CD4-positive, alpha-beta T cell (primary cell): Measurements from ENCODE around the gene ADAMTS12. TPM values are rescaled to one million over a fixed set of nuclear protein-coding genes. Genes with fewer than 3 reads are reported as not detected.

ENCODE experiments used
- ATAC-seq: fragments of 200-7000 bp; cut with Tn5 transposase; one replicate; pipeline ENCODE4 v1.10.0; 2022; ENCODE audit warnings: mild to moderate bottlenecking; ENCODE audit not compliant: poor library complexity
- CTCF ChIA-PET: fragments of 350-600 bp; sonication (Branson Sonifier 250); formaldehyde crosslinking; loops from one replicate; lab custom pipeline; 2021; ENCODE audit warnings: antibody characterized with exemption, inconsistent platforms; lab: Charles Lee
- POLR2A ChIA-PET: fragments of 350-600 bp; sonication (Branson Sonifier 250); formaldehyde crosslinking; loops from one replicate; lab custom pipeline; 2021; ENCODE audit warnings: antibody characterized with exemption, inconsistent platforms; lab: Charles Lee
- DNase-seq, 14 experiments: peaks; one replicate each; pipeline ENCODE4 v3.0.0-alpha.2; 2013 to 2020; ENCODE audit warnings: mixed read lengths in 2 of 14
- H3K27ac ChIP-seq, 2 donors: one replicate each; pipeline versions ENCODE4 v1.5.1 to v1.7.0; 2013; ENCODE audit warnings: low read length in 2 of 2, low read depth in 1 of 2, mild to moderate bottlenecking in 1 of 2
- H3K27me3 ChIP-seq, 2 experiments: 1 replicate in 1 of 2; 2 replicates in 1 of 2; pipeline versions ENCODE4 v1.6.1 to v1.7.0; 2013; ENCODE audit warnings: low read length in 2 of 2, control low read depth in 1 of 2, mild to moderate bottlenecking in 1 of 2, moderate library complexity in 1 of 2; ENCODE audit not compliant: insufficient read depth in 2 of 2, control insufficient read depth in 1 of 2
- H3K36me3 ChIP-seq: one replicate; pipeline ENCODE4 v1.6.1; 2013; ENCODE audit warnings: low read length, control low read depth; ENCODE audit not compliant: insufficient read depth
- H3K4me1 ChIP-seq: one replicate; pipeline ENCODE4 v1.6.1; 2013; ENCODE audit warnings: low read length, control low read depth; ENCODE audit not compliant: insufficient read depth
- H3K4me3 ChIP-seq: one replicate; pipeline ENCODE4 v1.5.1; 2013; ENCODE audit warnings: mild to moderate bottlenecking, low read length, moderate library complexity
- H3K9me3 ChIP-seq, 2 experiments: 1 replicate in 1 of 2; 2 replicates in 1 of 2; pipeline versions ENCODE4 v1.6.1 to v1.7.0; 2013; ENCODE audit warnings: low read length in 2 of 2, mild to moderate bottlenecking in 2 of 2, control low read depth in 1 of 2, moderate library complexity in 1 of 2; ENCODE audit not compliant: control insufficient read depth in 1 of 2, insufficient read depth in 1 of 2
- H3K27ac Mint-ChIP-seq: one replicate; pipeline ENCODE4 v1.8.0; 2020; ENCODE audit warnings: mixed read lengths
- H3K27me3 Mint-ChIP-seq: one replicate; pipeline ENCODE4 v1.8.0; 2021; ENCODE audit warnings: mixed read lengths
- H3K36me3 Mint-ChIP-seq: one replicate; pipeline ENCODE4 v1.8.0; 2021; ENCODE audit warnings: low read depth, mixed read lengths
- H3K4me1 Mint-ChIP-seq: one replicate; pipeline ENCODE4 v1.8.0; 2021; ENCODE audit warnings: low read depth, mixed read lengths
- H3K4me3 Mint-ChIP-seq: one replicate; pipeline ENCODE4 v1.8.0; 2020; ENCODE audit warnings: mild to moderate bottlenecking, mixed read lengths
- H3K9me3 Mint-ChIP-seq: one replicate; pipeline ENCODE4 v1.8.0; 2020; ENCODE audit warnings: mixed read lengths
- CTCF ChIP-seq: fragments of 200-600 bp; IDR thresholded peaks from one replicate; pipeline ENCODE4 v1.8.0; 2022; ENCODE audit warnings: antibody characterized with exemption, mild to moderate bottlenecking
- intact Hi-C, 2 experiments: fragments of 100-400 bp; cut with DNase I in 1 of 2; cut with micrococcal nuclease in 1 of 2; formaldehyde crosslinking; loops; one replicate each; pipeline versions ENCODE4 v1.15.1 to v1.9.0; 2023 to 2025; cut with DNase I, micrococcal nuclease
- total RNA-seq, 174 experiments: library from RNA in 2 of 174; stranded (reverse) in 2 of 174; gene quantifications; one replicate each; pipeline ENCODE4 v1.2.3 and lab custom pipeline; 2021 to 2026

ADAMTS12 gene
- total RNA-seq, 2 experiments from 2014 or later = 0.06 TPM; not detected in 1

- CTCF ChIA-PET = no interaction called here
- no peaks in the 10 kb centered on the region for H3K36me3 Mint-ChIP-seq
- DNase-seq (no peak), ATAC-seq (no peak)
- POLR2A ChIA-PET = no interaction called here
- peaks cover 0 to 3% of the 10 kb centered on the region in 2 experiments for H3K9me3 ChIP-seq
- no peak overlapping the region for H3K27ac Mint-ChIP-seq
- H3K4me3 Mint-ChIP-seq = no peak overlapping the region
- H3K4me1 Mint-ChIP-seq = no peaks in the 10 kb centered on the region
- no peak overlapping the region for H3K4me3 ChIP-seq
- no peak overlapping the region for H3K27ac ChIP-seq
- H3K9me3 Mint-ChIP-seq = no peaks in the 10 kb centered on the region
- intact Hi-C loops = no loop called here
- H3K36me3 ChIP-seq = no peaks in the 10 kb centered on the region
- no peaks in the 10 kb centered on the region for H3K4me1 ChIP-seq
- H3K27me3 Mint-ChIP-seq = peaks cover 10% of the 10 kb centered on the region
- H3K27me3 ChIP-seq = no peaks in the 10 kb centered on the region
- no peak for TF ChIP-seq CTCF
Measured at GRCh38 chr5:33738097-33738496, 153.7 kb downstream of the ADAMTS12 start.

GRCh38 chr5:33737697-33738096 is 154.1 kb downstream of the ADAMTS12 start:
- Mint-ChIP-seq H3K36me3 (no peaks in the 10 kb centered on the region), H3K4me3 (no peak overlapping the region), H3K9me3 (no peaks in the 10 kb centered on the region), H3K4me1 (no peaks in the 10 kb centered on the region), H3K27ac (no peak overlapping the region), H3K27me3 (peaks cover 10% of the 10 kb centered on the region)
- H3K27me3 ChIP-seq = no peaks in the 10 kb centered on the region
- peaks cover 0 to 3% of the 10 kb centered on the region in 2 experiments for H3K9me3 ChIP-seq
- intact Hi-C loops = no loop called here
- no peak overlapping the region for H3K27ac ChIP-seq
- no peaks in the 10 kb centered on the region for H3K4me1 ChIP-seq
- TF ChIP-seq CTCF = no peak
- ChIA-PET CTCF (no interaction called here), POLR2A (no interaction called here)
- no peaks in the 10 kb centered on the region for H3K36me3 ChIP-seq
- no peak overlapping the region for H3K4me3 ChIP-seq
- no peak for DNase-seq
- ATAC-seq = no peak

- no peak overlapping the region for H3K4me3 Mint-ChIP-seq
- ATAC-seq (no peak), DNase-seq (no peak)
- no peaks in the 10 kb centered on the region for H3K4me1 Mint-ChIP-seq
- CTCF ChIA-PET = no interaction called here
- no peaks in the 10 kb centered on the region for H3K36me3 Mint-ChIP-seq
- Histone ChIP-seq H3K27me3 (no peaks in the 10 kb centered on the region), H3K27ac (no peak overlapping the region), H3K36me3 (no peaks in the 10 kb centered on the region), H3K9me3 (peaks cover 0 to 3% of the 10 kb centered on the region in 2 experiments), H3K4me3 (no peak overlapping the region), H3K4me1 (no peaks in the 10 kb centered on the region)
- peaks cover 10% of the 10 kb centered on the region for H3K27me3 Mint-ChIP-seq
- intact Hi-C loops = no loop called here
- POLR2A ChIA-PET = no interaction called here
- no peaks in the 10 kb centered on the region for H3K9me3 Mint-ChIP-seq
- TF ChIP-seq CTCF = no peak
- no peak overlapping the region for H3K27ac Mint-ChIP-seq
Measured at GRCh38 chr5:33737284-33737683, 154.5 kb downstream of the ADAMTS12 start.
